CD4-positive, alpha-beta T cell treated with Interleukin-1 beta for 1 hour (primary cell): Measurements from ENCODE around the gene TSHZ2.
"Not testable (repeated sequence)": the region's sequence is repeated elsewhere in the genome, so short reads cannot be mapped to it uniquely, and the experiment has no call there.

Source experiments
- DNase-seq, 2 donors: peaks; one replicate each; pipeline ENCODE4 v3.0.0-alpha.2; 2020 to 2022

The TSHZ2 gene

GRCh38 chr20:53494753-53495152 is 522.6 kb downstream of the TSHZ2 start:
- no peak for DNase-seq

GRCh38 chr20:53495398-53496092 is 523.4 kb downstream of the TSHZ2 start:
- DNase-seq, result no peak

- DNase-seq, result no peak
Measured at GRCh38 chr20:53497246-53497645, 525.1 kb downstream of the TSHZ2 start.

- DNase-seq, result no peak
Measured at GRCh38 chr20:53498341-53498740, 526.2 kb downstream of the TSHZ2 start.

- DNase-seq, result no peak
Measured at GRCh38 chr20:53500651-53501050, 528.5 kb downstream of the TSHZ2 start.

- no peak for DNase-seq
Measured at GRCh38 chr20:53502820-53503219, 530.7 kb downstream of the TSHZ2 start.

GRCh38 chr20:53503517-53503919 is 531.4 kb downstream of the TSHZ2 start:
- DNase-seq, result no peak

GRCh38 chr20:53504106-53504505 is 531.9 kb downstream of the TSHZ2 start:
- DNase-seq, result not testable (repeated sequence)

GRCh38 chr20:53510262-53510661 is 538.1 kb downstream of the TSHZ2 start:
- no peak for DNase-seq

GRCh38 chr20:53510704-53511103 is 538.5 kb downstream of the TSHZ2 start:
- DNase-seq, result no peak

GRCh38 chr20:53512076-53512475 is 539.9 kb downstream of the TSHZ2 start:
- no peak for DNase-seq

GRCh38 chr20:53513168-53513488 is 541.0 kb downstream of the TSHZ2 start:
- DNase-seq, result no peak

GRCh38 chr20:53513489-53514298 is 541.5 kb downstream of the TSHZ2 start:
- DNase-seq, result no peak

- no peak for DNase-seq
Measured at GRCh38 chr20:53515749-53516148, 543.6 kb downstream of the TSHZ2 start.

GRCh38 chr20:53517146-53517545 is 545.0 kb downstream of the TSHZ2 start:
- no peak for DNase-seq

GRCh38 chr20:53521421-53521820 is 549.3 kb downstream of the TSHZ2 start:
- DNase-seq, result not testable (repeated sequence)

GRCh38 chr20:53522026-53522425 is 549.9 kb downstream of the TSHZ2 start:
- no peak for DNase-seq

- DNase-seq, result no peak
Measured at GRCh38 chr20:53522696-53523095, 550.5 kb downstream of the TSHZ2 start.

GRCh38 chr20:53523615-53524014 is 551.5 kb downstream of the TSHZ2 start:
- not testable (repeated sequence) for DNase-seq

GRCh38 chr20:53524589-53525312 is 552.6 kb downstream of the TSHZ2 start:
- no peak for DNase-seq

GRCh38 chr20:53527196-53527595 is 555.0 kb downstream of the TSHZ2 start:
- no peak for DNase-seq

- DNase-seq, result no peak
Measured at GRCh38 chr20:53529658-53530057, 557.5 kb downstream of the TSHZ2 start.

- DNase-seq, result no peak
Measured at GRCh38 chr20:53530440-53530839, 558.3 kb downstream of the TSHZ2 start.
